Measurements from ENCODE around the gene EML4. TPM values are rescaled to one million over a fixed set of nuclear protein-coding genes. Genes with fewer than 3 reads are reported as not detected.

EML4 gene
- total and polyA plus RNA-seq, 9 of the 15 experiments (the other 6 are each of a cell fraction or from before 2014, with no cell fraction given): 14.7 to 48.3 (median 36.5) TPM

DNA sequence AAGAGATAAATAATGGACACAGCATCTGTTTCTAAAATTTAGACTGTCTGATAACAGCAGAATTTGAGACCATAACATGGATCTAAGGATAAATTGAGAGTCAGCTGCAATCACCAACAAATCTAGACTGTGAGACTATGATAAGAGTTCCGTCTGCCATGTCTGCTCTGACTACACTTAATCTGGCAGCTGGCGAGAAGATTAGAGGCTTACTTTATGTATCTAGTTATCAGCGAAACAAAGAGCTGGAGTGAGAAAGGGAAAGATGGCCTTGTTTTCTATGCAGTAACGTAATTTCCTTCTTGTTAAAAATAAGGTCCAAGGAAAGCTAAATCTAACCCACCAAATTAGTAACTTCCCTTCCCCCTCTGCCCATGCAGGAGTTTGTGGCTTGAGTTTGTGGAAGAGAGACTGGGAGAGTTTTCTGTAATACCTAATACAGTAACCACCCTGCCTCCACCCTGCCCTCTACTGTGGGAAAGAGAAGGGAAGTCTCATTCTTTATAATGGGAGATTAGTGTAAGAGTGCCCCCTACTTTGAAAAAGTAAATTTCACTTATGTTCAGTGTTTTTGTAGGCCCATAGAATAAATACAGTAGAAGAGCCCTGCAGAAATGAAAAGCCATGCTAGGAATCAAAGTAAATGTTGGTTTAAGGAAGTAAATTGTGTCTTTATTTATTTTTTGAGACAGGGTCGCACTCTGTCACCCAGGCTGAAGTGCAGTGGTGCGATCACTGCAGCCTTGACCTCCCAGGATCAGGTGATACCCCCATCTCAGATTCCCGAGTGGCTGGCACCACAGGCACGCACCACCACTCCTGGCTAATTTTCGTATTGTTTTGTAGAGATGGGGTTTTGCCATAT, 27.5 kb downstream of the EML4 start (continued):
- TF ChIP-seq ZMIZ1 (IDR thresholded peaks at IDR 0.05; ENCODE audit: low read depth in 2 of 2, low read length in 2 of 2) (peak in 1 of 2 experiments; percentile 37; a peak in 1 of 4 replicates), POLR3G (IDR thresholded peaks at IDR 0.05; ENCODE audit: extremely low read depth, insufficient read length, insufficient replicate concordance) (no peak), ELF4 (CRISPR knock-in tag; IDR thresholded peaks at IDR 0.05) (0 out of 2 replicates have a peak, but pooled peaks have one; percentile 43), ZNF785 (CRISPR knock-in tag; IDR thresholded peaks at IDR 0.05) (no peak), SRF (CRISPR knock-in tag; IDR thresholded peaks at IDR 0.05) (peak in 1 of 2 experiments; percentile 46; a peak in 1 of 4 replicates), KAT7 (CRISPR knock-in tag; IDR thresholded peaks at IDR 0.05; ENCODE audit: borderline replicate concordance) (no peak), ZNF696 (CRISPR knock-in tag; conservative IDR thresholded peaks at IDR 0.05) (no peak), FOXM1 (IDR thresholded peaks at IDR 0.05; ENCODE audit: low read depth) (peak; percentile 93), FOXM1 (CRISPR knock-in tag; IDR thresholded peaks at IDR 0.05; ENCODE audit: low read depth) (no peak), PRPF4 (IDR thresholded peaks at IDR 0.05; ENCODE audit: insufficient read depth, low read depth, low read length, poor library complexity, severe bottlenecking) (no peak), DACH1 (IDR thresholded peaks at IDR 0.05; ENCODE audit: partially characterized antibody) (no peak), RBM14 (IDR thresholded peaks at IDR 0.05; ENCODE audit: borderline replicate concordance, insufficient read depth, low read depth, low read length) (no peak), ESRRA (IDR thresholded peaks at IDR 0.05; ENCODE audit: borderline replicate concordance, low read depth) (no peak; the same call in 1 of the 2 replicates), SIRT6 (IDR thresholded peaks at IDR 0.05; ENCODE audit: low read depth, low read length) (no peak)
- TF ChIP-seq, protein P1, sequence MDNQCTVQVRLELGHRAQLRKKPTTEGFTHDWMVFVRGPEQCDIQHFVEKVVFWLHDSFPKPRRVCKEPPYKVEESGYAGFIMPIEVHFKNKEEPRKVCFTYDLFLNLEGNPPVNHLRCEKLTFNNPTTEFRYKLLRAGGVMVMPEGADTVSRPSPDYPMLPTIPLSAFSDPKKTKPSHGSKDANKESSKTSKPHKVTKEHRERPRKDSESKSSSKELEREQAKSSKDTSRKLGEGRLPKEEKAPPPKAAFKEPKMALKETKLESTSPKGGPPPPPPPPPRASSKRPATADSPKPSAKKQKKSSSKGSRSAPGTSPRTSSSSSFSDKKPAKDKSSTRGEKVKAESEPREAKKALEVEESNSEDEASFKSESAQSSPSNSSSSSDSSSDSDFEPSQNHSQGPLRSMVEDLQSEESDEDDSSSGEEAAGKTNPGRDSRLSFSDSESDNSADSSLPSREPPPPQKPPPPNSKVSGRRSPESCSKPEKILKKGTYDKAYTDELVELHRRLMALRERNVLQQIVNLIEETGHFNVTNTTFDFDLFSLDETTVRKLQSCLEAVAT (IDR thresholded peaks at IDR 0.05): no peak
- TF ChIP-seq, protein P2, sequence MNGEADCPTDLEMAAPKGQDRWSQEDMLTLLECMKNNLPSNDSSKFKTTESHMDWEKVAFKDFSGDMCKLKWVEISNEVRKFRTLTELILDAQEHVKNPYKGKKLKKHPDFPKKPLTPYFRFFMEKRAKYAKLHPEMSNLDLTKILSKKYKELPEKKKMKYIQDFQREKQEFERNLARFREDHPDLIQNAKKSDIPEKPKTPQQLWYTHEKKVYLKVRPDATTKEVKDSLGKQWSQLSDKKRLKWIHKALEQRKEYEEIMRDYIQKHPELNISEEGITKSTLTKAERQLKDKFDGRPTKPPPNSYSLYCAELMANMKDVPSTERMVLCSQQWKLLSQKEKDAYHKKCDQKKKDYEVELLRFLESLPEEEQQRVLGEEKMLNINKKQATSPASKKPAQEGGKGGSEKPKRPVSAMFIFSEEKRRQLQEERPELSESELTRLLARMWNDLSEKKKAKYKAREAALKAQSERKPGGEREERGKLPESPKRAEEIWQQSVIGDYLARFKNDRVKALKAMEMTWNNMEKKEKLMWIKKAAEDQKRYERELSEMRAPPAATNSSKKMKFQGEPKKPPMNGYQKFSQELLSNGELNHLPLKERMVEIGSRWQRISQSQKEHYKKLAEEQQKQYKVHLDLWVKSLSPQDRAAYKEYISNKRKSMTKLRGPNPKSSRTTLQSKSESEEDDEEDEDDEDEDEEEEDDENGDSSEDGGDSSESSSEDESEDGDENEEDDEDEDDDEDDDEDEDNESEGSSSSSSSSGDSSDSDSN (IDR thresholded peaks at IDR 0.05; ENCODE audit: borderline replicate concordance in 1 of 2, low read depth in 2 of 2, low read length in 2 of 2): no peak
- TF ChIP-seq, protein P3, sequence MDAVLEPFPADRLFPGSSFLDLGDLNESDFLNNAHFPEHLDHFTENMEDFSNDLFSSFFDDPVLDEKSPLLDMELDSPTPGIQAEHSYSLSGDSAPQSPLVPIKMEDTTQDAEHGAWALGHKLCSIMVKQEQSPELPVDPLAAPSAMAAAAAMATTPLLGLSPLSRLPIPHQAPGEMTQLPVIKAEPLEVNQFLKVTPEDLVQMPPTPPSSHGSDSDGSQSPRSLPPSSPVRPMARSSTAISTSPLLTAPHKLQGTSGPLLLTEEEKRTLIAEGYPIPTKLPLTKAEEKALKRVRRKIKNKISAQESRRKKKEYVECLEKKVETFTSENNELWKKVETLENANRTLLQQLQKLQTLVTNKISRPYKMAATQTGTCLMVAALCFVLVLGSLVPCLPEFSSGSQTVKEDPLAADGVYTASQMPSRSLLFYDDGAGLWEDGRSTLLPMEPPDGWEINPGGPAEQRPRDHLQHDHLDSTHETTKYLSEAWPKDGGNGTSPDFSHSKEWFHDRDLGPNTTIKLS (IDR thresholded peaks at IDR 0.05; ENCODE audit: borderline replicate concordance, low read depth): no peak
